ENCODE data around the gene TERB1.

The TERB1 gene

GRCh38 chr16:66741950-66742808 is 59.2 kb downstream of the TERB1 start:
- no peak for DNase-seq (ENCODE audit: low read depth)

- DNase-seq (ENCODE audit: low read depth) = no peak
Observed at GRCh38 chr16:66741169-66741900, 60.0 kb downstream of the TERB1 start.

DNA sequence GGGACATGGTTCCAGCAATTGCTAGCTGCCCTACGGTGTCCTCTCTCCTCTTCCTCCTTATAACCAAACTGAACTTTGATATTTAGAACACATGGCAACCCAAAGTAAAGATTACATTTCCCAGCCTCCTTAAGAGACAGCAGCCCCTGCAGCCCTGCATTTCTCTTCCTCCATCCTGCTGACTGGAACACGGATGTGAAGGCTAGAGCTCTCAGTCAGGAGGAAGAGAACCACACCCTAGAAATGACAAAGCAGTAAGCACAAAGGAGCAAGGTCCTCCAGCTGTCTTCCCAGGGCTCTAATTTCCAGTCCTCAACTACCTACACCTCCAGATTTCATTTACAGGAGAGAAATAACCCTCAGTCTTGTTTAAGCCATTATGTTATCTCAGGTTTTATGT is 60.9 kb downstream of the TERB1 start:
- DNase-seq (ENCODE audit: low read depth) = no peak

DNA sequence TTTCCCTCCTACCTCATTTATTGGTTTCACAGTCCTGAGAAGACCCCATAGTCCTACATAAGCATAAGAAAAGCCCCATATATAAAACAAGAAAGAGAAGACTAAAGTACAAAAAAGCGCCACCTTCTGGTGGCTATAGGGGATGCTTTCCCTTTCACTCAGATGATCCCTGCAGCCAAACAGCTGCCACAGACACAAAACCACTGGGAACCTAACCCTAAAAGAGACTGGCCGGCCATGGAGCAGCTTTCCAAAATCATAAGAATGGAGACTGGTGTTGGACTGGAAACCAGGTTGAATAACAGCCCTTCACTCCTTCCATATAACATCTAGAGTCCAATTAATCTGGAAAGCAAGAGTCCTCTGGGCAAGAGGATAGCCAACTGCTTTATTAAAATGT is 61.4 kb downstream of the TERB1 start:
- DNase-seq (ENCODE audit: low read depth) = no peak

GRCh38 chr16:66735891-66736290 is 65.5 kb downstream of the TERB1 start:
- DNase-seq (ENCODE audit: low read depth) = no peak

GRCh38 chr16:66731101-66731500 is 70.3 kb downstream of the TERB1 start:
- DNase-seq (ENCODE audit: low read depth) = no peak

DNA sequence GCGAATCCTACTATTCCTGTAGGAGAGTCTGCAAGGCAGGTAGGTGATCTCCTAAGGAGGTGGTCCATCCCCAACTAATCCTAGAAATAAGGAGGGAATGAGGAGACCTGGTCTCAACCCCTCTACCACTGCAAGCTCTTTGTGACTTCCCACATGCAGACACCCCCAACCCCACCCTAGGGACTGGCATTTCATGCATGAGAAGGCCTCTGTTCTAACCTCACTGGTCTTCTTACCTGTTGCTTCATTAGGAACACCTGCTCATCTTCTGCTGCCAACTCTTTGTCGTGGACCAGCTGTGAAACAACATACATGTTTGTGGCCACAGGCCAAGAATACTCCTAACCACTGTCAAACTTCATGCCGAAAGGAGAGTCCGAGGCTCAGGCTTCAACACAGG is 72.6 kb downstream of the TERB1 start:
- DNase-seq (ENCODE audit: low read depth) = no peak

DNA sequence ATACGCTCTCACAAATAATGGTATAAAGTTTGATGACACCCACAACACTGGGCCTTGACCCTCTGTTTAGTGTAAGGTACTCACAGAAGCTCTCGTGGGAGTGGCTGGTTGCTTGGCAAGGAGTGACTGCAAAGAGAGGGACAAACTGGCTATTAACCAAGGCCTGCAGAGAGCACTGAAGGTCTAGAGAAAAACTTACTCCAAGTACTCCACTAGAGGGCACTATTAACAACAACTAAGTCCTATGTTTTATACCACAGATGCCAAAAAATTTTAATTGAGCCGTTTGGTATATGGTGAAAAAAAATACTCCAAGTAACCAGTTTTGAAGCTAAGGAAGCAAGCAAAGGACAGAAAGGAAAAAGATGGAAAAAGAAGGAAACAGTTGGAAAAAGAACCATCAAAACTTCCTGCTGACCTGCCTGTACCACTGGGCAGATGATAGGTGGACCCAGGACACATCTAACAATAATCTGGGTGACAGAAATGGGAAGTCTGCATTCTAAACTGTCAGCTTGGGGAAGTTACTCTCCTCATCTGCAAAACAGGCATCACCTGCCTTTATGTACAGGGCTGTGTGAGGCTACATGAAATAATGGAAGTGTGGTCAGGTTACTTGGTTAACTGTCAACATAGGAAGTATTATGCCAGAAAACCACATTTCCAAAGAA is 73.1 kb downstream of the TERB1 start:
- DNase-seq (ENCODE audit: low read depth) = no peak

DNA sequence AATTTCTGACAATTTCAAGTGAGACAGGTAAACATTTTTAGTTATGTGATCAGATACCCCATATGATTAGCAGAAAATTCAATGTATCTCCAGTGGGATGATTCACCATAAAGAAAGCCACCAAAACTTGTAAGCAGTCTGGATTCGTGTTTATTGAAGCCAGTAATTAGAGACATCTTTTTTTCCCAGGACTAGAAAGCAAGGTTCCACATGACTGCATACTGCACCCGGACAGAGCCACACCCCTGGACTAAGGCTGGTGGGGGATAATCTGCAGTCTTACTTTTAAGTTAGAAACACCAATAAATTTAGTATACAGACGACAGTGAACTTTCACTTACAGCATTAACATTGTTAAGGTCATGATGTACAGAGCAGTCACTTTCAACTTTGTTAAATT is 80.6 kb downstream of the TERB1 start:
- no peak for DNase-seq (ENCODE audit: low read depth)

DNA sequence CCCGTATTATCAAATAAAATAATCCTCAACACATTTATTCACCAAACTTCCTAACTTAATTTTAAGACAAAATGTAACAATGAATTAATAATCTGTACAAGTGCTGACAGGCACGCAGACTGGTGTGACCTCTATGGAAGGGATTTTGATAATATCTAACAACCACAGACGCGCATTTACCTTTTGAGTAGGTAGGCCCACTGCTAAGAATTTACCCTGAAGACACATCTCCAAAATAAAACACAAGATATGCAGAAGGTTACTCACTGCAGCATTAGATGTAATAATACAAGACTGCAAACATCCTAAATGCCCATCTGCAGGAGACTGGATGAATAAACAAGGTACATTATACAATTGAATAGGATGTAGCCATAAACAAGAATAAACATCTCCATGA is 82.1 kb downstream of the TERB1 start:
- DNase-seq (ENCODE audit: low read depth) = no peak

DNA sequence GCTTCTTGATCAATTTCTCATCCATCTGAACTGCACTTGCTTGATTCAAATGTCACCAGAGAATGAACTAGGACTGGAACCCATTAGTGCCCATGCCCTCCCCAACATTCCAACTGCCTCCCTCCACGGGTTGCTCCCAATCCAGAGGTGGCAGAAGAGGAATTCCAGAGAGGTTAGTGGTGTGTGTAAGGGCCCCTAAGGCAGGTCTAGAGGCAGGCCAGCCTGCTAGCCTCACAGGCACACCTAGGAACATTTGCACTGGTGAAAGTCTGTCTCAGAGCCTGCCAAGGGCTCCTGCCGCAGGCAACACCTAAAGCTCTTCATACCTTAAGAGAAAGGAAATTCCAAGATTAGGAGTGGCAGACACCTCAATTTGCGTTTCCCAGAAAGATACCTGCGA is 83.6 kb downstream of the TERB1 start:
- no peak for DNase-seq (ENCODE audit: low read depth)

- no peak for DNase-seq (ENCODE audit: low read depth)
Observed at GRCh38 chr16:66717112-66717675, 84.2 kb downstream of the TERB1 start.

DNA sequence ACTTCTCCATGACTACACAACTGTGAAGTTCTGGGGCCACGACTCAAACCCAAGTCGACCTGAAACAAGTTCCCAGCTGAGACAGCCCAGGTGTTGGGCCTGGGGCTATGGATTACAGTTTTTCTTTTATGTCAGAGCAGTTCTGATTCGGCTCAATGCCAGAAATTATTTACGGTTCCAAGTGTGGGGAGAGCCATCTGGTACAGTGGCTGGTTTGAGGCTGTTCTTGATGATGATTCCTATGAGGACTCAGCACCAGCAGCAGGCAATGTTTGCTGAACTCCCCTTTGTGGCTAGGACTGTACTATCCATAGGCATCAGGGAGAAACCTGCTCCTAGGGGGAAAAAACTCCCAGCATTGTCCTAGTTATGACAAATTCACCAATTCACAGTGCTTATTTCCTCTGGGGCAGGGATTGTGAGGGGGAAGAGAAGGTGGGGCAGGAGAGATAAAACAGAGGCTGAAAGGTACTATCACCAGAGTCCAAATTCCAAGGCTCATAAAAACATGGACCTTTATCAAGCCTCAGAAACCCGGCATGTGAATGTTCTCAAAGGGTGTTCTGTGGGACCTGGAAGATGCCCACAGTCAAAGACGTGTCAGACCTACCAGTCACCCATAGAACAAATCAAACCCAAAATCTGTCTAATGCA is 86.6 kb downstream of the TERB1 start:
- DNase-seq (ENCODE audit: low read depth) = no peak

GRCh38 chr16:66714062-66714461 is 87.3 kb downstream of the TERB1 start:
- DNase-seq (ENCODE audit: low read depth) = no peak

DNA sequence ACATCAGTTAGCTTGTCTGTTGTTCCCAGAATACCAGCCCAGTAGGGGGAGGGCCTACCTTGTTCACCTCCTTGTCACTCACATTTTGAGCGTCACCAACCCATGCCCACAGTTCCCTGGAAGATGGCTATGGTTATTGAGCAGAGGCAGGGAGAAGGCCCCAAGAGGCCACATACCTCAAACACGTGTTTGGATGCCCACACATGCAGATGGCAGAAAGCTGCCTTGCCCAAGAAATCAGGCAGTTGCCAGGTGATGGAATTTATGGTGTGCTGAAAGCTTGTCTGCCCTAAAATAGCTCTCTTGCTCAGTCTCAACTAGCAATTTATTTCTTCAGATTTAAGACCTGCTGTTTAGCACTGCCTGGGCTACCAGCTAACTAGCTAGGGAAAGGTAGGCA is 88.3 kb downstream of the TERB1 start:
- DNase-seq (ENCODE audit: low read depth) = no peak

DNA sequence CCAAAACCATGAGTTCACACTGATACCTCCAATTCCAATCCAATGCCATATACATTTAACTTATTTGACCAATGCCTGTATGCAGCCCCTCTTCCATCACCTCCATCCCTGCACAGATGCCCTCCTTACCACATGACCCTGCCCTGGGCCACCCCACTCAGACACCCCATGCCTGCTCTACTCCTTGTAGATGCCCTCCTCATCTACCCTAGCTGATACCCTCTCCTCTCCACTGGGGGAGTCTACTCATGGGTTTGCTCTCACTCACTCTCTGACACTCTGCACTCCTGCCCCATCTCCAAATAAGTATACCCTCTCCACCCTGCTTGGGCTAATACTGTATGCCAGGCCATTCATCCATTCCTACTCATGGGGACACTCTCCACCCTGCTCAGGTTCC is 88.9 kb downstream of the TERB1 start:
- DNase-seq (ENCODE audit: low read depth) = no peak

DNA sequence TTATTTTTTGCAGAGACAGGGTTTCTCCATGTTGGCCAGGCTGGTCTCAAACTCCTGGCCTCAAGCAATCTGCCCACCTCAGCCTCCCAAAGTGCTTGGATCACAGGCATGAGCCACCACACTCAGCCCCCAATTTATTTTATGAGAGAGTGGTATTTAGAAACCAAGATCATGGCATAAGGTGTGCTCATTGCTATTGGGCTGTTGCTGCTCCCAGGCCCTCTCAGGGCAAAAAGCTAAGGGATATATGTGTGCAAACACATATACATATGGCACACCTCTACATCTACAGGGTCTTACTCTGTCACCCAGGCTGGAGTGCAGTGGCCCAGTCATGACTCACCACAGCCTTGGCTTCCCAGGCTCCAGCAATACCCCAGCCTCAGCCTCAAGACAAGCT is 89.8 kb downstream of the TERB1 start:
- no peak for DNase-seq (ENCODE audit: low read depth)

DNA sequence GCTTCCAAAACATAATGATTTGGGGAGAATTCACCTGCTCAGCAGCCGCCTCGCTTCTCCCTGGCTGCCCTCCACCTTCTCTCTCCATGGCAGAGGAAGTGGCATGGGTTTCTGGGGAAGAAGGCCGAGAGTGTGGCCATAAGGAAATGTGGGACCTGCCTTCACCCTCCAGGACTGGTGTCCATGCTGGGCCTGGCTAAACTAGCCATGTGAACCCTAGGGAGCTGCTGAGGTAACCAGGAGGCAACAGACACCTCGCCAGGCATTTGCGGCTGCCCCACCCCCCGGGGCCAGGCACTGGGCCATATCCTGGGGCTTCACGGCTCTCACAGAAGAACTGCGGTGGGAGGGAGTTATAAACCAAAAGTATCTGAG is 94.9 kb downstream of the TERB1 start:
- no peak for DNase-seq (ENCODE audit: low read depth)

GRCh38 chr16:66705790-66706505 is 95.4 kb downstream of the TERB1 start:
- no peak for DNase-seq (ENCODE audit: low read depth)

Data from activated T-cell treated with anti-CD3 and anti-CD28 coated beads for 1 hour (primary cell).